Neural cell (in vitro differentiated cells): ENCODE data around the gene NPAS3. TPM values are rescaled to one million over a fixed set of nuclear protein-coding genes. Genes with fewer than 3 reads are reported as not detected.

ENCODE experiments used
- H2AFZ ChIP-seq: fragments of 200-600, 300-800 bp; sonication (generic), shearing (Covaris generic); 2 replicates; pipeline ENCODE4 v1.6.0; 2014; ENCODE audit warnings: low read depth, mild to moderate bottlenecking, antibody characterized with exemption, low read length, moderate library complexity
- H3F3A ChIP-seq: fragments of 200-600 bp; shearing (Covaris generic); 2 replicates; pipeline ENCODE4 v1.6.1; 2016; ENCODE audit warnings: mild to moderate bottlenecking, moderate library complexity, mixed read lengths, antibody characterized with exemption, low read length; ENCODE audit not compliant: insufficient read depth, poor library complexity, severe bottlenecking
- H3K27ac ChIP-seq: fragments of 200-600, 300-800 bp; sonication (generic), shearing (Covaris generic); 2 replicates; pipeline ENCODE4 v1.5.1; 2014; ENCODE audit warnings: mild to moderate bottlenecking, low read length, moderate library complexity
- H3K27me3 ChIP-seq: fragments of 300-800, 200-600 bp; sonication (generic), shearing (Covaris generic); 2 replicates; pipeline ENCODE4 v1.6.0; 2014; ENCODE audit warnings: mild to moderate bottlenecking, low read depth, low read length, moderate library complexity; ENCODE audit not compliant: insufficient read depth
- H3K36me3 ChIP-seq: fragments of 300-800, 200-600 bp; sonication (generic), shearing (Covaris generic); 2 replicates; pipeline ENCODE4 v1.5.1; 2014; ENCODE audit warnings: mild to moderate bottlenecking, antibody characterized with exemption, low read length, moderate library complexity; ENCODE audit not compliant: insufficient read depth
- H3K4me2 ChIP-seq: fragments of 300-800, 200-600 bp; sonication (generic), shearing (Covaris generic); 2 replicates; pipeline ENCODE4 v1.6.0; 2014; ENCODE audit warnings: mild to moderate bottlenecking, low read length
- H3K4me3 ChIP-seq: fragments of 300-800, 200-600 bp; sonication (generic), shearing (Covaris generic); 2 replicates; pipeline ENCODE4 v1.5.1; 2014; ENCODE audit warnings: mild to moderate bottlenecking, low read length, moderate library complexity
- H3K79me2 ChIP-seq: fragments of 200-600 bp; shearing (Covaris generic); replicated peaks from 2 replicates; pipeline ENCODE4 v1.6.0; 2014; ENCODE audit warnings: mild to moderate bottlenecking, low read length, moderate library complexity; ENCODE audit not compliant: insufficient read depth
- H3K9ac ChIP-seq: fragments of 300-800, 200-600 bp; sonication (generic), shearing (Covaris generic); 2 replicates; pipeline ENCODE4 v1.6.1; 2016; ENCODE audit warnings: mild to moderate bottlenecking, low read length, mixed read lengths
- H3K9me2 ChIP-seq: fragments of 200-600 bp; shearing (Covaris generic); 2 replicates; pipeline ENCODE4 v1.6.1; 2016; ENCODE audit warnings: mild to moderate bottlenecking, low read length, mixed read lengths; ENCODE audit not compliant: insufficient read depth
- H3K9me3 ChIP-seq: fragments of 200-600, 300-800 bp; sonication (generic), shearing (Covaris generic); 2 replicates; pipeline ENCODE4 v1.6.1; 2016; ENCODE audit warnings: mild to moderate bottlenecking, mixed run types, low read length, moderate library complexity, mixed read lengths
- H4K20me1 ChIP-seq: fragments of 200-600 bp; shearing (Covaris generic); 2 replicates; pipeline ENCODE4 v1.6.1; 2016; ENCODE audit warnings: mild to moderate bottlenecking, mixed run types; ENCODE audit not compliant: insufficient read depth
- EP300 ChIP-seq: fragments of 450-650 bp; conservative IDR thresholded peaks from 2 replicates; pipeline ENCODE4 v1.6.1; 2014; ENCODE audit warnings: antibody characterized with exemption, mild to moderate bottlenecking, moderate library complexity; ENCODE audit not compliant: poor library complexity, severe bottlenecking
- EZH2 ChIP-seq: fragments of 200-600, 300-800 bp; shearing (Covaris generic), sonication (generic); IDR thresholded peaks from 2 replicates; pipeline ENCODE4 v1.6.1; 2014; ENCODE audit warnings: antibody characterized with exemption, low read length, borderline replicate concordance, mild to moderate bottlenecking; ENCODE audit not compliant: insufficient read depth, poor library complexity, severe bottlenecking
- MXI1 ChIP-seq: fragments of 450-650 bp; conservative IDR thresholded peaks from 2 replicates; pipeline ENCODE4 v1.6.1; 2014; ENCODE audit warnings: antibody characterized with exemption, mild to moderate bottlenecking; ENCODE audit not compliant: poor library complexity, severe bottlenecking
- POLR2AphosphoS5 ChIP-seq: IDR thresholded peaks from 2 replicates; pipeline ENCODE4 v1.6.1; 2012
- RAD21 ChIP-seq: fragments of 450-650 bp; conservative IDR thresholded peaks from 2 replicates; pipeline ENCODE4 v1.6.1; 2014; ENCODE audit warnings: antibody characterized with exemption, mild to moderate bottlenecking, moderate library complexity
- SMC3 ChIP-seq: fragments of 450-650 bp; conservative IDR thresholded peaks from 2 replicates; pipeline ENCODE4 v1.6.1; 2014; ENCODE audit warnings: antibody characterized with exemption, mild to moderate bottlenecking, moderate library complexity; ENCODE audit not compliant: poor library complexity
- TAF1 ChIP-seq: IDR thresholded peaks from 2 replicates; pipeline ENCODE4 v1.6.1; 2012; ENCODE audit warnings: low read depth
- polyA plus RNA-seq: library from polyadenylated mRNA; depleted of rRNA; stranded (reverse); fragments of >200 nt; gene quantifications from 2 replicates; pipeline ENCODE4 v1.2.3, GENCODE V29; 2014
- TF ChIP-seq, protein P1 (sequence below): fragments of 450-650 bp; IDR thresholded peaks from 2 replicates; pipeline ENCODE4 v1.5.1; 2014; ENCODE audit warnings: antibody characterized with exemption, mild to moderate bottlenecking, moderate library complexity; ENCODE audit not compliant: poor library complexity, severe bottlenecking
- TF ChIP-seq, protein P2 (sequence below): IDR thresholded peaks from 2 replicates; pipeline ENCODE4 v1.6.1; 2012; ENCODE audit warnings: borderline replicate concordance

NPAS3 gene
- polyA plus RNA-seq, 1 donor from 2014 or later, result 1.3 TPM

DNA sequence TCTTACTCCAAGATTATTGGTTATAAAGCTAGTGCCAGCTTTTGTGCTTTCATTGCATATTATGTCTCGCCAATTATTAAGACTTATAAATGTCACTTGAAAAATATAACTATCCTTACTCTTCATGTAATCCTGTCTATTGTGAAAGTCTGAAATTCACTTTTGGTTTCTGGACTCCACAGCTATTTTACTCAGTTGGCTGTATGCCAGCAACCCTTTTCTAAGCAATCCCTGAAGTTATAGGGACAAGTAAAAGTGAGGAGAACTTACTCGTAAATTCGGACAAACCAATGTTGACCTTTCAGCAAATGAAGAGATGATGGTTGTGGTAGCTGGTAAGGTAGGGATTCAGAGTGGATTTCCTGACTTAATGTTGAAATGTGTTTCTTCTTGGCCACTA, 196.3 kb downstream of the NPAS3 start:
- no peaks in the 10 kb centered on the region for H3K36me3 ChIP-seq
- H2AFZ ChIP-seq, result no peak overlapping the region
- H3K79me2 ChIP-seq, result no peaks in the 10 kb centered on the region
- H4K20me1 ChIP-seq, result no peaks in the 10 kb centered on the region
- H3K27ac ChIP-seq, result no peak overlapping the region
- no peak for TF ChIP-seq POLR2AphosphoS5
- TF ChIP-seq RAD21, result no peak
- no peak for TF ChIP-seq EZH2
- TF ChIP-seq TAF1, result no peak
- TF ChIP-seq, protein P1, sequence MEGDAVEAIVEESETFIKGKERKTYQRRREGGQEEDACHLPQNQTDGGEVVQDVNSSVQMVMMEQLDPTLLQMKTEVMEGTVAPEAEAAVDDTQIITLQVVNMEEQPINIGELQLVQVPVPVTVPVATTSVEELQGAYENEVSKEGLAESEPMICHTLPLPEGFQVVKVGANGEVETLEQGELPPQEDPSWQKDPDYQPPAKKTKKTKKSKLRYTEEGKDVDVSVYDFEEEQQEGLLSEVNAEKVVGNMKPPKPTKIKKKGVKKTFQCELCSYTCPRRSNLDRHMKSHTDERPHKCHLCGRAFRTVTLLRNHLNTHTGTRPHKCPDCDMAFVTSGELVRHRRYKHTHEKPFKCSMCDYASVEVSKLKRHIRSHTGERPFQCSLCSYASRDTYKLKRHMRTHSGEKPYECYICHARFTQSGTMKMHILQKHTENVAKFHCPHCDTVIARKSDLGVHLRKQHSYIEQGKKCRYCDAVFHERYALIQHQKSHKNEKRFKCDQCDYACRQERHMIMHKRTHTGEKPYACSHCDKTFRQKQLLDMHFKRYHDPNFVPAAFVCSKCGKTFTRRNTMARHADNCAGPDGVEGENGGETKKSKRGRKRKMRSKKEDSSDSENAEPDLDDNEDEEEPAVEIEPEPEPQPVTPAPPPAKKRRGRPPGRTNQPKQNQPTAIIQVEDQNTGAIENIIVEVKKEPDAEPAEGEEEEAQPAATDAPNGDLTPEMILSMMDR, result no peak
- TF ChIP-seq, protein P2, sequence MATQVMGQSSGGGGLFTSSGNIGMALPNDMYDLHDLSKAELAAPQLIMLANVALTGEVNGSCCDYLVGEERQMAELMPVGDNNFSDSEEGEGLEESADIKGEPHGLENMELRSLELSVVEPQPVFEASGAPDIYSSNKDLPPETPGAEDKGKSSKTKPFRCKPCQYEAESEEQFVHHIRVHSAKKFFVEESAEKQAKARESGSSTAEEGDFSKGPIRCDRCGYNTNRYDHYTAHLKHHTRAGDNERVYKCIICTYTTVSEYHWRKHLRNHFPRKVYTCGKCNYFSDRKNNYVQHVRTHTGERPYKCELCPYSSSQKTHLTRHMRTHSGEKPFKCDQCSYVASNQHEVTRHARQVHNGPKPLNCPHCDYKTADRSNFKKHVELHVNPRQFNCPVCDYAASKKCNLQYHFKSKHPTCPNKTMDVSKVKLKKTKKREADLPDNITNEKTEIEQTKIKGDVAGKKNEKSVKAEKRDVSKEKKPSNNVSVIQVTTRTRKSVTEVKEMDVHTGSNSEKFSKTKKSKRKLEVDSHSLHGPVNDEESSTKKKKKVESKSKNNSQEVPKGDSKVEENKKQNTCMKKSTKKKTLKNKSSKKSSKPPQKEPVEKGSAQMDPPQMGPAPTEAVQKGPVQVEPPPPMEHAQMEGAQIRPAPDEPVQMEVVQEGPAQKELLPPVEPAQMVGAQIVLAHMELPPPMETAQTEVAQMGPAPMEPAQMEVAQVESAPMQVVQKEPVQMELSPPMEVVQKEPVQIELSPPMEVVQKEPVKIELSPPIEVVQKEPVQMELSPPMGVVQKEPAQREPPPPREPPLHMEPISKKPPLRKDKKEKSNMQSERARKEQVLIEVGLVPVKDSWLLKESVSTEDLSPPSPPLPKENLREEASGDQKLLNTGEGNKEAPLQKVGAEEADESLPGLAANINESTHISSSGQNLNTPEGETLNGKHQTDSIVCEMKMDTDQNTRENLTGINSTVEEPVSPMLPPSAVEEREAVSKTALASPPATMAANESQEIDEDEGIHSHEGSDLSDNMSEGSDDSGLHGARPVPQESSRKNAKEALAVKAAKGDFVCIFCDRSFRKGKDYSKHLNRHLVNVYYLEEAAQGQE, result no peak
- no peak for TF ChIP-seq SMC3
- TF ChIP-seq EP300, result no peak
- TF ChIP-seq MXI1, result no peak
- no peaks in the 10 kb centered on the region for H3K9me3 ChIP-seq
- no peaks in the 10 kb centered on the region for H3K9me2 ChIP-seq
- H3F3A ChIP-seq, result no peaks in the 10 kb centered on the region
- H3K4me2 ChIP-seq, result no peak overlapping the region
- H3K9ac ChIP-seq, result no peak overlapping the region
- H3K4me3 ChIP-seq, result no peak overlapping the region
- no peaks in the 10 kb centered on the region for H3K27me3 ChIP-seq

GRCh38 chr14:33150666-33151428, 212.2 kb downstream of the NPAS3 start:
- Histone ChIP-seq H3K4me2 (no peak overlapping the region), H3K36me3 (no peaks in the 10 kb centered on the region), H4K20me1 (no peaks in the 10 kb centered on the region), H3F3A (no peaks in the 10 kb centered on the region), H3K27ac (no peak overlapping the region), H3K79me2 (no peaks in the 10 kb centered on the region), H3K27me3 (no peaks in the 10 kb centered on the region), H3K9ac (no peak overlapping the region), H3K4me3 (no peak overlapping the region), H3K9me3 (no peaks in the 10 kb centered on the region), H2AFZ (no peak overlapping the region), H3K9me2 (no peaks in the 10 kb centered on the region)
- no peak for TF ChIP-seq TAF1
- TF ChIP-seq, protein P1, result no peak
- no peak for TF ChIP-seq MXI1
- TF ChIP-seq, protein P2, result no peak
